IPS-NIHi7 (cell line): ENCODE measurements around the gene CPA1.

Experiments
- DNase-seq: peaks from one replicate; pipeline ENCODE4 v3.0.0; 2012; ENCODE audit warnings: mixed read lengths; ENCODE audit errors: extremely low spot score

The CPA1 gene

GRCh38 chr7:130394421-130395195 lies 14.3 kb downstream of the CPA1 start:
- no peak for DNase-seq

GRCh38 chr7:130395421-130395820 lies 15.1 kb downstream of the CPA1 start:
- no peak for DNase-seq

GRCh38 chr7:130396109-130396508 lies 15.8 kb downstream of the CPA1 start:
- DNase-seq: no peak

- DNase-seq: no peak
Measured at GRCh38 chr7:130397051-130397757, 16.9 kb downstream of the CPA1 start.

- DNase-seq: no peak
Measured at GRCh38 chr7:130397758-130398073, 17.4 kb downstream of the CPA1 start.

GRCh38 chr7:130398526-130399090 lies 18.3 kb downstream of the CPA1 start:
- DNase-seq: no peak

- DNase-seq: no peak
Measured at GRCh38 chr7:130400120-130400572, 19.9 kb downstream of the CPA1 start.

GRCh38 chr7:130401101-130401500 lies 20.8 kb downstream of the CPA1 start:
- no peak for DNase-seq

GRCh38 chr7:130401578-130401977 lies 21.3 kb downstream of the CPA1 start:
- DNase-seq: no peak

GRCh38 chr7:130405003-130405402 lies 24.7 kb downstream of the CPA1 start:
- DNase-seq: no peak

- no peak for DNase-seq
Measured at GRCh38 chr7:130409067-130409711, 28.9 kb downstream of the CPA1 start.

- DNase-seq: no peak
Measured at GRCh38 chr7:130409712-130410072, 29.4 kb downstream of the CPA1 start.

- DNase-seq: no peak
Measured at GRCh38 chr7:130410868-130411541, 30.7 kb downstream of the CPA1 start.

GRCh38 chr7:130413201-130413600 lies 32.9 kb downstream of the CPA1 start:
- DNase-seq: no peak

- no peak for DNase-seq
Measured at GRCh38 chr7:130415006-130415405, 34.7 kb downstream of the CPA1 start.

- no peak for DNase-seq
Measured at GRCh38 chr7:130417213-130417612, 36.9 kb downstream of the CPA1 start.

GRCh38 chr7:130418306-130418705 lies 38.0 kb downstream of the CPA1 start:
- DNase-seq: no peak

- DNase-seq: no peak
Measured at GRCh38 chr7:130419658-130420057, 39.4 kb downstream of the CPA1 start.

- DNase-seq: no peak
Measured at GRCh38 chr7:130420943-130421578, 40.8 kb downstream of the CPA1 start.

GRCh38 chr7:130421684-130422083 lies 41.4 kb downstream of the CPA1 start:
- no peak for DNase-seq

- DNase-seq: no peak
Measured at GRCh38 chr7:130423501-130424037, 43.3 kb downstream of the CPA1 start.
